ENCODE measurements around the gene HHAT. TPM values are rescaled to one million over a fixed set of nuclear protein-coding genes. Genes with fewer than 3 reads are reported as not detected.
"Not testable (repeated sequence)": the region's sequence is repeated elsewhere in the genome, so short reads cannot be mapped to it uniquely, and the experiment has no call there.

The HHAT gene
- polyA plus RNA-seq, 1 donor (not counting 4 experiments of a cell fraction or from before 2014, with no cell fraction given), result 3.8 TPM

DNA sequence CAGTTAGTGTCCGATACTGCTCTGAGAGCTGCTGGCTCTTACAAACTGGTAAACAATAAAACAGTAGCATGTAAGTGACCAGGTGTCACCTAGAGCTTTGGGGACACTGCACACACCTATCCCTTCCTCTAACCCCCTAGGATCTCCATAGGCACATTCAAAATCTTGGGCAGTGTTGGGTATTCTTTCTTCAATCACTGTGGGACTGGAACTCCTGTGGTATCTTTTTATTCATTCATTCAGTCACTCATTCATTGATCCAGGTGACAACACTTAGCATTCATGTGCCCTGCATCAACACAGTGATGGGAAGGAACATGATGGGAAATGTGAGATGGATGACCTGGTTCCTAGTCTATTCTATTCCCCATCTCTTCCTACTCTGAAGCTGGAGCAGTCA lies 73.9 kb downstream of the HHAT start:
- dilution Hi-C loops (cut with MboI; ENCODE audit: extremely low pct_ligation_motif_present, low sequenced_read_pairs), result loop anchor here (25.0 kb wide), 1 partner anchor 735 kb away; the partner anchor contains the start of gene KCNH1
- Histone ChIP-seq H3K79me2 (ENCODE audit: control insufficient read depth, insufficient read depth, low read length) (no peaks in the 10 kb centered on the region), H3K9ac (ENCODE audit: control insufficient read depth, extremely low read depth, insufficient read depth, low read length) (no peak overlapping the region), H3K27me3 (ENCODE audit: control insufficient read depth, extremely low read depth, insufficient read depth, low read length) (peaks cover 5% of the 10 kb centered on the region), H4K20me1 (ENCODE audit: control insufficient read depth, extremely low read depth, insufficient read depth, low read length) (no peaks in the 10 kb centered on the region), H3K27ac (ENCODE audit: control insufficient read depth, insufficient read depth, low read length) (no peak overlapping the region), H3K4me1 (ENCODE audit: control insufficient read depth, extremely low read depth, insufficient read depth, low read length) (peaks cover 27% of the 10 kb centered on the region), H3K9me1 (ENCODE audit: control insufficient read depth, extremely low read depth, insufficient read depth, low read length) (no peaks in the 10 kb centered on the region), H3K4me3 (ENCODE audit: control insufficient read depth in 2 of 3, extremely low read depth in 1 of 3, insufficient read depth in 2 of 3, low read depth in 1 of 3, low read length in 3 of 3) (no peak overlapping the region), H3K36me3 (ENCODE audit: control insufficient read depth in 2 of 2, extremely low read depth in 1 of 2, insufficient read depth in 2 of 2, low read length in 2 of 2) (no peaks in the 10 kb centered on the region), H3K4me2 (ENCODE audit: control insufficient read depth, extremely low read depth, insufficient read depth, low read depth, low read length) (no peak overlapping the region), H2AFZ (ENCODE audit: control insufficient read depth, low read length) (no peak overlapping the region), H3K9me3 (ENCODE audit: control insufficient read depth, low read depth, low read length) (no peaks in the 10 kb centered on the region)
- no peak for TF ChIP-seq CTCF (optimal IDR thresholded peaks at IDR 0.05 in 1 of 3, IDR thresholded peaks at IDR 0.05 in 1 of 3, conservative IDR thresholded peaks at IDR 0.05 in 1 of 3; ENCODE audit: extremely low read depth in 1 of 3, insufficient read depth in 2 of 3, low read length in 3 of 3)
- no peak for TF ChIP-seq EZH2 (IDR thresholded peaks at IDR 0.05; ENCODE audit: low read length)
- DNase-seq (ENCODE audit: low read depth, low spot score) (no peak), FAIRE-seq (no peak)

GRCh38 chr1:210405316-210405715 lies 76.6 kb downstream of the HHAT start:
- peak; percentile 60 for FAIRE-seq
- peaks cover 22% of the 10 kb centered on the region for H3K4me1 ChIP-seq (ENCODE audit: control insufficient read depth, extremely low read depth, insufficient read depth, low read length)
- no peak for TF ChIP-seq EZH2 (IDR thresholded peaks at IDR 0.05; ENCODE audit: low read length)
- TF ChIP-seq CTCF (optimal IDR thresholded peaks at IDR 0.05 in 1 of 3, IDR thresholded peaks at IDR 0.05 in 1 of 3, conservative IDR thresholded peaks at IDR 0.05 in 1 of 3; ENCODE audit: extremely low read depth in 1 of 3, insufficient read depth in 2 of 3, low read length in 3 of 3), result no peak

DNA sequence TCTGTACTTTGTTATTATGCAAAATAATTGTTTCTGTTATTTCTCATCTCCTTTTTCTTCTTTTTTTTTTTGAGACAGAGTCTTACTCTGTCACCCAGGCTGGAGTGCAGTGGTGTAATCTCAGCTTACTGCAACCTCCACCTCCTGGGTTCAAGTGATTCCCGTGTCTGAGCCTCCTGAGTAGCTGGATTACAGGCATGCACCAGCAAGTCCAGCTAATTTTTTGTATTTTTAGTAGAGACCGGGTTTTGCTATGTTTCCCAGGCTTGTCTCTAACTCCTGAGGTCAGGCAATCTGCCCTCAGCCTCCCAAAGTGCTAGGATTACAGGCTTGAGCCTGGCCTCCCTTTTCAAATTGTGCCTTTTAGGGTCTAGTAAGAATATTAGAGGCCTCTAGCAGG lies 77.6 kb downstream of the HHAT start:
- H3K9me1 ChIP-seq (ENCODE audit: control insufficient read depth, extremely low read depth, insufficient read depth, low read length); H4K20me1 ChIP-seq (ENCODE audit: control insufficient read depth, extremely low read depth, insufficient read depth, low read length); DNase-seq (ENCODE audit: low read depth, low spot score); H3K27ac ChIP-seq (ENCODE audit: control insufficient read depth, insufficient read depth, low read length); H3K36me3 ChIP-seq (ENCODE audit: control insufficient read depth in 2 of 2, extremely low read depth in 1 of 2, insufficient read depth in 2 of 2, low read length in 2 of 2); H3K27me3 ChIP-seq (ENCODE audit: control insufficient read depth, extremely low read depth, insufficient read depth, low read length); H3K4me3 ChIP-seq (ENCODE audit: control insufficient read depth in 2 of 3, extremely low read depth in 1 of 3, insufficient read depth in 2 of 3, low read depth in 1 of 3, low read length in 3 of 3); H3K9me3 ChIP-seq (ENCODE audit: control insufficient read depth, low read depth, low read length); H3K79me2 ChIP-seq (ENCODE audit: control insufficient read depth, insufficient read depth, low read length); FAIRE-seq: not testable (repeated sequence)
- H3K4me2 ChIP-seq (ENCODE audit: control insufficient read depth, extremely low read depth, insufficient read depth, low read depth, low read length), result peak overlapping the region; percentile 3
- H3K4me1 ChIP-seq (ENCODE audit: control insufficient read depth, extremely low read depth, insufficient read depth, low read length), result peaks cover 19% of the 10 kb centered on the region
- H3K9ac ChIP-seq (ENCODE audit: control insufficient read depth, extremely low read depth, insufficient read depth, low read length), result peak overlapping the region; percentile 39
- dilution Hi-C loops (cut with MboI; ENCODE audit: extremely low pct_ligation_motif_present, low sequenced_read_pairs), result loop anchor here (25.0 kb wide), 1 partner anchor 731 kb away; the partner anchor contains the start of gene KCNH1
- peak overlapping the region; percentile 12 for H2AFZ ChIP-seq (ENCODE audit: control insufficient read depth, low read length)

More at GRCh38 chr1:210405316-210405715, 76.6 kb downstream of the HHAT start:
- peak; percentile 56 for DNase-seq (ENCODE audit: low read depth, low spot score)
- Histone ChIP-seq H3K9ac (ENCODE audit: control insufficient read depth, extremely low read depth, insufficient read depth, low read length) (no peak overlapping the region), H3K79me2 (ENCODE audit: control insufficient read depth, insufficient read depth, low read length) (no peaks in the 10 kb centered on the region), H2AFZ (ENCODE audit: control insufficient read depth, low read length) (no peak overlapping the region), H3K4me3 (ENCODE audit: control insufficient read depth in 2 of 3, extremely low read depth in 1 of 3, insufficient read depth in 2 of 3, low read depth in 1 of 3, low read length in 3 of 3) (no peak overlapping the region), H3K36me3 (ENCODE audit: control insufficient read depth in 2 of 2, extremely low read depth in 1 of 2, insufficient read depth in 2 of 2, low read length in 2 of 2) (no peaks in the 10 kb centered on the region), H3K9me3 (ENCODE audit: control insufficient read depth, low read depth, low read length) (no peaks in the 10 kb centered on the region), H3K4me2 (ENCODE audit: control insufficient read depth, extremely low read depth, insufficient read depth, low read depth, low read length) (peak overlapping the region; percentile 29), H4K20me1 (ENCODE audit: control insufficient read depth, extremely low read depth, insufficient read depth, low read length) (no peaks in the 10 kb centered on the region), H3K27me3 (ENCODE audit: control insufficient read depth, extremely low read depth, insufficient read depth, low read length) (peaks cover 5% of the 10 kb centered on the region), H3K27ac (ENCODE audit: control insufficient read depth, insufficient read depth, low read length) (no peak overlapping the region), H3K9me1 (ENCODE audit: control insufficient read depth, extremely low read depth, insufficient read depth, low read length) (no peaks in the 10 kb centered on the region)
- dilution Hi-C loops (cut with MboI; ENCODE audit: extremely low pct_ligation_motif_present, low sequenced_read_pairs), result loop anchor here (25.0 kb wide), 1 partner anchor 732 kb away; the partner anchor contains the start of gene KCNH1
